K562 (cell line): ENCODE results near the gene IKZF4. TPM values are rescaled to one million over a fixed set of nuclear protein-coding genes. Genes with fewer than 3 reads are reported as not detected.

Source experiments
- ATAC-seq: fragments of 200-7000 bp; cut with Tn5 transposase; 3 replicates; pipeline ENCODE4 v1.9.1; 2020; ENCODE audit warnings: moderate library complexity
- BruUV-seq: library from RNA; stranded (reverse); fragments of 400-500 nt; replicated peaks from 2 replicates; lab custom pipeline; 2021; lab: Mats Ljungman, UMichigan
- CTCF ChIA-PET: fragments of 300-600 bp; formaldehyde crosslinking; extraction: SDS; loops from one replicate; lab custom pipeline; 2021; ENCODE audit warnings: low intra/inter-chr PET ratio; lab: Yijun Ruan, JAX
- POLR2A ChIA-PET: fragments of 300-600, 350-650 bp; sonication (Branson Sonifier 250); formaldehyde crosslinking; extraction: SDS; loops from one replicate; lab custom pipeline; 2021; ENCODE audit warnings: antibody characterized with exemption, inconsistent platforms; lab: Yijun Ruan, JAX
- DNase-seq, 4 experiments: peaks; one replicate each; pipeline versions ENCODE4 v3.0.0 to v3.0.0-alpha.2; 2011 to 2018; ENCODE audit warnings: low spot score in 3 of 4, mixed read lengths in 3 of 4; ENCODE audit errors: extremely low read depth in 1 of 4
- FAIRE-seq: peaks from 2 replicates; lab custom pipeline; 2011; peaks lifted over from hg19 to GRCh38; lab: Jason Lieb, UNC
- H2AFZ ChIP-seq: 2 replicates; pipeline ENCODE4 v1.6.0; 2011; ENCODE audit warnings: low read depth, low read length, control low read depth, inconsistent platforms
- H3K27ac ChIP-seq: fragments of 200-600 bp; 3 replicates; pipeline ENCODE4 v1.8.0; 2011; ENCODE audit warnings: low read depth, mild to moderate bottlenecking, control low read depth, inconsistent platforms, low read length, moderate library complexity, mixed read lengths; ENCODE audit errors: extremely low read depth
- H3K27me3 ChIP-seq, 2 experiments: fragments of 300-600 bp in 1 of 2; 2 replicates in 1 of 2; 3 replicates in 1 of 2; pipeline versions ENCODE4 v1.6.0 to v1.8.0; 2011; ENCODE audit warnings: inconsistent platforms in 2 of 2, low read length in 2 of 2, mild to moderate bottlenecking in 1 of 2, mixed read lengths in 1 of 2, moderate library complexity in 1 of 2; ENCODE audit not compliant: control insufficient read depth in 2 of 2, insufficient read depth in 2 of 2
- H3K36me3 ChIP-seq: fragments of 300-600 bp; 3 replicates; pipeline ENCODE4 v1.8.0; 2011; ENCODE audit warnings: mild to moderate bottlenecking, low read length, inconsistent platforms; ENCODE audit not compliant: control insufficient read depth, insufficient read depth
- H3K4me1 ChIP-seq, 2 experiments: fragments of 200-600 bp in 1 of 2; replicated peaks in 1 of 2; 2 replicates in 1 of 2; 3 replicates in 1 of 2; pipeline versions ENCODE4 v1.5.1 to v1.8.0; 2011; ENCODE audit warnings: inconsistent platforms in 2 of 2, low read length in 2 of 2, mild to moderate bottlenecking in 1 of 2, mixed read lengths in 1 of 2, moderate library complexity in 1 of 2; ENCODE audit not compliant: control insufficient read depth in 2 of 2, insufficient read depth in 2 of 2
- H3K4me2 ChIP-seq: 2 replicates; pipeline ENCODE4 v1.6.1; 2011; ENCODE audit warnings: low read length, control low read depth, inconsistent platforms, mixed read lengths; ENCODE audit not compliant: insufficient read depth
- H3K4me3 ChIP-seq: fragments of 200-600 bp; sonication (generic), shearing (Covaris generic); 2 replicates; pipeline ENCODE4 v1.5.1; 2016; ENCODE audit warnings: control low read depth, inconsistent platforms
- H3K79me2 ChIP-seq: fragments of 200-600 bp; 3 replicates; pipeline ENCODE4 v1.8.0; 2011; ENCODE audit warnings: low read length, inconsistent platforms; ENCODE audit not compliant: control insufficient read depth, insufficient read depth
- H3K9ac ChIP-seq, 2 experiments: 2 replicates each; pipeline versions ENCODE4 v1.6.0 to v1.6.1; 2011; ENCODE audit warnings: low read depth in 2 of 2, low read length in 2 of 2, control low read depth in 1 of 2, inconsistent platforms in 1 of 2, mild to moderate bottlenecking in 1 of 2, mixed read lengths in 1 of 2; ENCODE audit not compliant: insufficient read depth in 1 of 2
- H3K9me1 ChIP-seq: one replicate; pipeline ENCODE4 v1.6.0; 2011; ENCODE audit warnings: inconsistent platforms, mild to moderate bottlenecking, low read length, moderate library complexity; ENCODE audit not compliant: control insufficient read depth, insufficient read depth
- H3K9me3 ChIP-seq: replicated peaks from 2 replicates; pipeline ENCODE4 v1.5.1; 2011; ENCODE audit warnings: low read depth, low read length, inconsistent platforms; ENCODE audit not compliant: control insufficient read depth, insufficient read depth
- H4K20me1 ChIP-seq: replicated peaks from 2 replicates; pipeline ENCODE4 v1.6.1; 2011; ENCODE audit warnings: low read length, inconsistent platforms, mixed read lengths; ENCODE audit not compliant: control insufficient read depth, insufficient read depth
- ARNT ChIP-seq, 2 experiments: fragments of 450-650 bp; IDR thresholded peaks; 2 replicates each; pipeline ENCODE4 v1.6.1; 2016; ENCODE audit warnings: mild to moderate bottlenecking in 1 of 2
- CEBPB ChIP-seq: fragments of 450-650 bp; IDR thresholded peaks from 2 replicates; pipeline ENCODE4 v1.6.1; 2016; ENCODE audit warnings: missing genetic modification characterization, missing compliant biosample characterization
- CHAMP1 ChIP-seq: fragments of 450-650 bp; IDR thresholded peaks from 2 replicates; pipeline ENCODE4 v1.6.1; 2016; ENCODE audit warnings: mild to moderate bottlenecking
- DIDO1 ChIP-seq: fragments of 450-650 bp; IDR thresholded peaks from 2 replicates; pipeline ENCODE4 v1.6.1; 2016; ENCODE audit warnings: low read depth, missing biosample characterization, missing genetic modification characterization
- DPF2 ChIP-seq: fragments of 450-650 bp; IDR thresholded peaks from 2 replicates; pipeline ENCODE4 v1.6.1; 2016
- GABPB1 ChIP-seq: sonication (generic); formaldehyde crosslinking; IDR thresholded peaks from 2 replicates; pipeline ENCODE4 v1.8.0; 2022; ENCODE audit warnings: mild to moderate bottlenecking, missing genetic modification reagents
- GTF2A2 ChIP-seq: IDR thresholded peaks from 2 replicates; pipeline ENCODE4 v1.6.1; 2016; ENCODE audit warnings: mild to moderate bottlenecking, missing genetic modification characterization, missing compliant biosample characterization
- HEY1 ChIP-seq: fragments of 250-450 bp; sonication (Bioruptor Pico); IDR thresholded peaks from 2 replicates; pipeline ENCODE4 v1.5.0; 2020; ENCODE audit warnings: mild to moderate bottlenecking, moderate library complexity, borderline replicate concordance
- KDM1A ChIP-seq, 2 experiments: fragments of 450-650 bp; IDR thresholded peaks; 2 replicates each; pipeline ENCODE4 v1.6.1; 2016; ENCODE audit warnings: mild to moderate bottlenecking in 2 of 2
- MTA2 ChIP-seq: fragments of 450-650 bp; IDR thresholded peaks from 2 replicates; pipeline ENCODE4 v1.6.1; 2016; ENCODE audit warnings: low read depth
- PRMT5 ChIP-seq: sonication (generic); formaldehyde crosslinking; IDR thresholded peaks from 2 replicates; pipeline ENCODE4 v1.5.0; 2020; ENCODE audit warnings: missing genetic modification reagents
- RNF2 ChIP-seq: sonication (generic); IDR thresholded peaks from 2 replicates; pipeline ENCODE4 v1.6.1; 2016
- SMC3 ChIP-seq: conservative IDR thresholded peaks from 2 replicates; pipeline ENCODE4 v1.6.1; 2011; ENCODE audit warnings: low read depth, low read length, improper control_type of control experiment; ENCODE audit not compliant: insufficient read depth
- WGBS: fragments of 100-300 bp; shearing (Covaris generic); methylation state at CpG from one replicate; pipeline ENCODE4 v1.1.6; 2016; ENCODE audit warnings: low coverage, mixed read lengths; ENCODE audit not compliant: insufficient coverage; ENCODE audit errors: missing lambda C conversion rate; 5-methylcytosine and 5-hydroxymethylcytosine counted together
- in situ Hi-C: fragments of 300-500 bp; cut with MboI; formaldehyde crosslinking; loops from 4 replicates; pipeline ENCODE4 v1.15.0; 2018; ENCODE audit warnings: inconsistent platforms, mixed read lengths
- intact Hi-C: fragments of 100-400 bp; cut with micrococcal nuclease; formaldehyde crosslinking; loops from 2 replicates; pipeline ENCODE4 v1.14.2; 2022
- polyA plus RNA-seq, 8 experiments: library from polyadenylated mRNA; depleted of rRNA in 4 of 8; stranded (reverse) in 5 of 8; unstranded in 3 of 8; fragments of >200 nt; fragmentation: Nextera tagmentation in 2 of 8; fragmentation: Illumina TruSeq in 1 of 8; extraction: Ambion mirVana in 2 of 8; extraction: Trizol in 1 of 8; gene quantifications; 2 replicates each; pipeline versions ENCODE4 v1.2.1 to v1.2.3, GENCODE V29; 2011 to 2014; ENCODE audit warnings: inconsistent platforms in 1 of 8, missing spikeins in 1 of 8
- total RNA-seq, 7 experiments: library from RNA; depleted of rRNA in 6 of 7; stranded (reverse); fragments of >200 nt in 6 of 7; fragmentation: Illumina TruSeq in 2 of 7; extraction: Trizol in 2 of 7; gene quantifications; 2 replicates each; pipeline versions ENCODE4 v1.2.1 to v1.2.3, GENCODE V29; 2011 to 2021; ENCODE audit warnings: low replicate concordance in 1 of 7
- TF ChIP-seq, protein P1 (sequence below): fragments of 250-450 bp; sonication (Bioruptor Pico); IDR thresholded peaks from 2 replicates; pipeline ENCODE4 v1.8.0; 2021; ENCODE audit warnings: mild to moderate bottlenecking, moderate library complexity
- TF ChIP-seq, protein P2 (sequence below): fragments of 250-450 bp; sonication (Bioruptor Pico); IDR thresholded peaks from 2 replicates; pipeline ENCODE4 v1.5.0; 2020; ENCODE audit warnings: mild to moderate bottlenecking, borderline replicate concordance

Gene IKZF4
- total and polyA plus RNA-seq, 9 of the 15 experiments (the other 6 are each of a cell fraction or from before 2014, with no cell fraction given) = 1.9 to 16.3 (median 3.6) TPM

- Histone ChIP-seq H3K27me3 (no peaks in the 10 kb centered on the region; a peak in 1 of 5 replicates), H3K9me3 (no peaks in the 10 kb centered on the region), H3K27ac (no peak overlapping the region), H3K36me3 (no peaks in the 10 kb centered on the region), H3K79me2 (no peaks in the 10 kb centered on the region), H4K20me1 (no peaks in the 10 kb centered on the region), H3K4me2 (no peak overlapping the region), H3K4me3 (no peak overlapping the region), H3K9ac (no peak overlapping the region), H2AFZ (peak overlapping the region; percentile 40), H3K4me1 (peaks cover 38 to 41% of the 10 kb centered on the region in 2 experiments), H3K9me1 (no peaks in the 10 kb centered on the region)
- in situ Hi-C loops (no loop called here), intact Hi-C loops (loop anchor here (1.0 kb wide), 1 partner anchor 33 kb away; the partner anchor contains the start of gene ZC3H10)
- CTCF ChIA-PET = no interaction called here
- no TSS peak for BruUV-seq
- POLR2A ChIA-PET = interaction anchor here (0.6 to 1.9 kb wide), 4 partner anchors 19 to 341 kb away, joined by 3 to 6 read pairs (median 4); partner anchors contain the start of genes PA2G4 and ZC3H10
- FAIRE-seq (peak; percentile 81), ATAC-seq (peak; percentile 81), DNase-seq (peak; percentile 53 to 82 (median 72))
- 53% methylated on average over 15 of the region's 15 CpGs for whole genome bisulfite sequencing
- TF ChIP-seq GTF2A2 (tag) (no peak), HEY1 (no peak), MTA2 (no peak), DPF2 (peak; percentile 14; the same call in 1 of the 2 replicates), ARNT (IDR thresholded peaks at IDR 0.05) (no peak), RNF2 (no peak), SMC3 (peak; percentile 25; the same call in 1 of the 2 replicates), PRMT5 (CRISPR knock-in tag) (no peak), DIDO1 (tag) (no peak), CHAMP1 (no peak), KDM1A (IDR thresholded peaks at IDR 0.05) (no peak), CEBPB (no peak), GABPB1 (CRISPR knock-in tag) (no peak)
- TF ChIP-seq, protein P1, sequence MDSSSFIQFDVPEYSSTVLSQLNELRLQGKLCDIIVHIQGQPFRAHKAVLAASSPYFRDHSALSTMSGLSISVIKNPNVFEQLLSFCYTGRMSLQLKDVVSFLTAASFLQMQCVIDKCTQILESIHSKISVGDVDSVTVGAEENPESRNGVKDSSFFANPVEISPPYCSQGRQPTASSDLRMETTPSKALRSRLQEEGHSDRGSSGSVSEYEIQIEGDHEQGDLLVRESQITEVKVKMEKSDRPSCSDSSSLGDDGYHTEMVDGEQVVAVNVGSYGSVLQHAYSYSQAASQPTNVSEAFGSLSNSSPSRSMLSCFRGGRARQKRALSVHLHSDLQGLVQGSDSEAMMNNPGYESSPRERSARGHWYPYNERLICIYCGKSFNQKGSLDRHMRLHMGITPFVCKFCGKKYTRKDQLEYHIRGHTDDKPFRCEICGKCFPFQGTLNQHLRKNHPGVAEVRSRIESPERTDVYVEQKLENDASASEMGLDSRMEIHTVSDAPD (CRISPR knock-in tag) = no peak
- TF ChIP-seq, protein P2, sequence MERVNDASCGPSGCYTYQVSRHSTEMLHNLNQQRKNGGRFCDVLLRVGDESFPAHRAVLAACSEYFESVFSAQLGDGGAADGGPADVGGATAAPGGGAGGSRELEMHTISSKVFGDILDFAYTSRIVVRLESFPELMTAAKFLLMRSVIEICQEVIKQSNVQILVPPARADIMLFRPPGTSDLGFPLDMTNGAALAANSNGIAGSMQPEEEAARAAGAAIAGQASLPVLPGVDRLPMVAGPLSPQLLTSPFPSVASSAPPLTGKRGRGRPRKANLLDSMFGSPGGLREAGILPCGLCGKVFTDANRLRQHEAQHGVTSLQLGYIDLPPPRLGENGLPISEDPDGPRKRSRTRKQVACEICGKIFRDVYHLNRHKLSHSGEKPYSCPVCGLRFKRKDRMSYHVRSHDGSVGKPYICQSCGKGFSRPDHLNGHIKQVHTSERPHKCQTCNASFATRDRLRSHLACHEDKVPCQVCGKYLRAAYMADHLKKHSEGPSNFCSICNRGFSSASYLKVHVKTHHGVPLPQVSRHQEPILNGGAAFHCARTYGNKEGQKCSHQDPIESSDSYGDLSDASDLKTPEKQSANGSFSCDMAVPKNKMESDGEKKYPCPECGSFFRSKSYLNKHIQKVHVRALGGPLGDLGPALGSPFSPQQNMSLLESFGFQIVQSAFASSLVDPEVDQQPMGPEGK (CRISPR knock-in tag) = no peak
Observed at GRCh38 chr12:56084958-56085543, 64.2 kb downstream of the IKZF4 start.
